HepG2 (cell line): ENCODE data around the gene DOCK3. TPM values are rescaled to one million over a fixed set of nuclear protein-coding genes. Genes with fewer than 3 reads are reported as not detected.
A peak's percentile ranks its signal among the peaks of the same experiment; 100 is the strongest.

Experiments
- ATAC-seq: fragments of 200-7000 bp; cut with Tn5 transposase; 3 replicates; pipeline ENCODE4 v1.9.1; 2020; ENCODE audit warnings: mild to moderate bottlenecking, moderate library complexity
- BruUV-seq: library from RNA; stranded (reverse); fragments of 400-500 nt; replicated peaks from 2 replicates; lab custom pipeline; 2021; lab: Mats Ljungman, UMichigan
- CTCF ChIA-PET: fragments of 300-600 bp; formaldehyde crosslinking; extraction: SDS; loops from one replicate; lab custom pipeline; 2021; ENCODE audit warnings: low total read pairs, inconsistent platforms, low intra/inter-chr PET ratio; lab: Yijun Ruan, JAX
- POLR2A ChIA-PET: fragments of 350-600 bp; sonication (Branson Sonifier 250); formaldehyde crosslinking; loops from one replicate; lab custom pipeline; 2020; ENCODE audit warnings: antibody characterized with exemption, inconsistent platforms; lab: Yijun Ruan, JAX
- DNase-seq: peaks from one replicate; pipeline ENCODE4 v3.0.0-alpha.2; 2015; ENCODE audit warnings: low spot score
- FAIRE-seq: peaks from 3 replicates; lab custom pipeline; 2011; peaks lifted over from hg19 to GRCh38; lab: Jason Lieb, UNC
- H2AFZ ChIP-seq: one replicate; pipeline ENCODE4 v1.6.1; 2011; ENCODE audit warnings: low read length, inconsistent platforms
- H3K27ac ChIP-seq: fragments of 300-600 bp; 3 replicates; pipeline ENCODE4 v1.8.0; 2011; ENCODE audit warnings: mixed run types, mild to moderate bottlenecking, mixed read lengths, low read length, inconsistent platforms; ENCODE audit not compliant: insufficient read depth; ENCODE audit errors: extremely low read length
- H3K27me3 ChIP-seq, 2 experiments: fragments of 200-600 bp in 1 of 2; 2 replicates in 1 of 2; 3 replicates in 1 of 2; pipeline versions ENCODE4 v1.6.0 to v1.8.0; 2011; ENCODE audit warnings: low read length in 2 of 2, mild to moderate bottlenecking in 2 of 2, moderate library complexity in 2 of 2, inconsistent platforms in 1 of 2; ENCODE audit not compliant: insufficient read depth in 2 of 2, control insufficient read depth in 1 of 2
- H3K36me3 ChIP-seq, 2 experiments: fragments of 200-600 bp in 1 of 2; replicated peaks in 1 of 2; 2 replicates in 1 of 2; 3 replicates in 1 of 2; pipeline versions ENCODE4 v1.5.1 to v1.8.0; 2011; ENCODE audit warnings: low read length in 2 of 2, inconsistent platforms in 1 of 2; ENCODE audit not compliant: insufficient read depth in 2 of 2, control insufficient read depth in 1 of 2
- H3K4me1 ChIP-seq: 2 replicates; pipeline ENCODE4 v1.5.1; 2012; ENCODE audit warnings: low read length, inconsistent platforms; ENCODE audit not compliant: insufficient read depth
- H3K4me2 ChIP-seq: 2 replicates; pipeline ENCODE4 v1.6.0; 2011; ENCODE audit warnings: low read depth, low read length, inconsistent platforms
- H3K4me3 ChIP-seq, 3 experiments: fragments of 200-600 bp in 1 of 3; sonication (generic), shearing (Covaris generic) in 1 of 3; replicated peaks in 1 of 3; 2 replicates each; pipeline ENCODE4 v1.5.1; 2011 to 2016; ENCODE audit warnings: low read length in 3 of 3, inconsistent platforms in 2 of 3, low read depth in 2 of 3, mild to moderate bottlenecking in 2 of 3, control low read depth in 1 of 3, mixed read lengths in 1 of 3; ENCODE audit not compliant: insufficient read depth in 1 of 3
- H3K79me2 ChIP-seq: one replicate; pipeline ENCODE4 v1.6.1; 2011; ENCODE audit warnings: low read length, inconsistent platforms; ENCODE audit not compliant: insufficient read depth
- H3K9ac ChIP-seq: 2 replicates; pipeline ENCODE4 v1.6.0; 2011; ENCODE audit warnings: mild to moderate bottlenecking, low read depth, low read length, inconsistent platforms; ENCODE audit not compliant: insufficient read depth
- H3K9me3 ChIP-seq: 2 replicates; pipeline ENCODE4 v1.5.1; 2012; ENCODE audit warnings: mild to moderate bottlenecking, low read length
- H4K20me1 ChIP-seq: 2 replicates; pipeline ENCODE4 v1.6.0; 2011; ENCODE audit warnings: inconsistent platforms, mild to moderate bottlenecking, low read length, moderate library complexity; ENCODE audit not compliant: insufficient read depth
- GLMP ChIP-seq: sonication (generic); formaldehyde crosslinking; IDR thresholded peaks from 2 replicates; pipeline ENCODE4 v1.9.0; 2021; ENCODE audit warnings: missing genetic modification reagents, mild to moderate bottlenecking, borderline replicate concordance
- MAFF ChIP-seq: IDR thresholded peaks from 2 replicates; pipeline ENCODE4 v1.6.1; 2011; ENCODE audit warnings: low read depth, low read length, improper control_type of control experiment
- POLR2A ChIP-seq, 2 experiments: IDR thresholded peaks; 2 replicates each; pipeline ENCODE4 v1.6.1; 2011; ENCODE audit warnings: low read depth in 2 of 2, low read length in 2 of 2, mild to moderate bottlenecking in 1 of 2, moderate library complexity in 1 of 2; ENCODE audit not compliant: insufficient read depth in 1 of 2
- POLR2AphosphoS5 ChIP-seq: IDR thresholded peaks from 2 replicates; pipeline ENCODE4 v1.6.1; 2012; ENCODE audit warnings: low read depth, low read length
- POLR2G ChIP-seq: fragments of 200-400 bp; formaldehyde crosslinking; IDR thresholded peaks from 2 replicates; pipeline ENCODE4 v1.6.1; 2018; ENCODE audit warnings: mild to moderate bottlenecking, low read depth, low read length, moderate library complexity
- RBM22 ChIP-seq: fragments of 200-400 bp; formaldehyde crosslinking; optimal IDR thresholded peaks from 2 replicates; pipeline ENCODE3; 2017; ENCODE audit warnings: mild to moderate bottlenecking, low read length, moderate library complexity
- SMC3 ChIP-seq: IDR thresholded peaks from 2 replicates; pipeline ENCODE4 v1.6.1; 2011; ENCODE audit warnings: low read length, improper control_type of control experiment
- TERF1 ChIP-seq: sonication (generic); formaldehyde crosslinking; IDR thresholded peaks from 2 replicates; pipeline ENCODE4 v1.8.0; 2022; ENCODE audit warnings: mild to moderate bottlenecking, missing genetic modification reagents, moderate library complexity
- ZNF124 ChIP-seq: sonication (generic); formaldehyde crosslinking; IDR thresholded peaks from 2 replicates; pipeline ENCODE4 v1.4.0; 2020; ENCODE audit warnings: missing genetic modification reagents
- ZNF431 ChIP-seq: sonication (generic); formaldehyde crosslinking; IDR thresholded peaks from 2 replicates; pipeline ENCODE4 v1.9.0; 2022; ENCODE audit warnings: missing genetic modification reagents, low read depth, mild to moderate bottlenecking, borderline replicate concordance
- ZNF572 ChIP-seq: sonication (generic); formaldehyde crosslinking; IDR thresholded peaks from 2 replicates; pipeline ENCODE4 v1.5.1; 2020; ENCODE audit warnings: mild to moderate bottlenecking, missing genetic modification reagents
- ZNF629 ChIP-seq: sonication (generic); formaldehyde crosslinking; conservative IDR thresholded peaks from 2 replicates; pipeline ENCODE4 v1.5.0; 2020; ENCODE audit warnings: missing genetic modification reagents
- WGBS: methylation state at CpG from one replicate; pipeline ENCODE4 v1.1.6; 2017; ENCODE audit warnings: low lambda C conversion rate; 5-methylcytosine and 5-hydroxymethylcytosine counted together
- in situ Hi-C: cut with HindIII; loops from 2 replicates; pipeline ENCODE4 v1.10.0; 2017; ENCODE audit warnings: low pct_unique_long_range_greater_than_20kb; ENCODE audit not compliant: extremely low pct_ligation_motif_present
- intact Hi-C: fragments of 100-400 bp; cut with micrococcal nuclease; formaldehyde crosslinking; loops from one replicate; pipeline ENCODE4 v1.10.0; 2022; ENCODE audit not compliant: unreplicated experiment
- polyA plus RNA-seq, 8 experiments: library from polyadenylated mRNA; depleted of rRNA in 3 of 8; stranded (reverse) in 7 of 8; unstranded in 1 of 8; fragments of >200 nt; fragmentation: Illumina TruSeq in 4 of 8; extraction: Trizol in 4 of 8; gene quantifications; 2 replicates each; pipeline versions ENCODE4 v1.2.1 to v1.2.3, GENCODE V29; 2011 to 2016; ENCODE audit warnings: low read depth in 4 of 8, missing spikeins in 1 of 8, mixed read lengths in 1 of 8; ENCODE audit not compliant: insufficient read depth in 1 of 8
- total RNA-seq, 5 experiments: library from RNA; depleted of rRNA; stranded (reverse); fragments of >200 nt; fragmentation: Illumina TruSeq; extraction: Trizol; gene quantifications; 2 replicates each; pipeline ENCODE4 v1.2.3, GENCODE V29; 2016; ENCODE audit warnings: low read depth in 1 of 5

DOCK3 gene
- total and polyA plus RNA-seq, 2 of the 13 experiments (the other 11 are each of a cell fraction or from before 2014, with no cell fraction given) = not detected

- POLR2A ChIA-PET = no interaction called here
- Histone ChIP-seq H3K27ac (no peak overlapping the region), H3K4me3 (no peak overlapping the region), H4K20me1 (peaks cover 20% of the 10 kb centered on the region), H3K4me1 (peaks cover 31% of the 10 kb centered on the region), H3K4me2 (no peak overlapping the region), H3K36me3 (peaks cover 23 to 70% of the 10 kb centered on the region in 2 experiments), H2AFZ (no peak overlapping the region), H3K9ac (no peak overlapping the region), H3K27me3 (no peaks in the 10 kb centered on the region), H3K79me2 (peaks cover 41% of the 10 kb centered on the region), H3K9me3 (no peaks in the 10 kb centered on the region)
- DNase-seq = no peak
- no peak for ATAC-seq
- BruUV-seq = no TSS peak
- in situ Hi-C loops = no loop called here
- no peak for FAIRE-seq
- intact Hi-C loops = no loop called here
- 100% methylated on average over 1 of the region's 1 CpG for WGBS
- CTCF ChIA-PET = no interaction called here
- TF ChIP-seq POLR2G (peak; percentile 67), GLMP (CRISPR knock-in tag) (no peak), MAFF (no peak), ZNF572 (CRISPR knock-in tag) (no peak), RBM22 (peak; percentile 1), POLR2A (IDR thresholded peaks at IDR 0.05; ENCODE audit: insufficient read depth in 1 of 2, low read depth in 2 of 2, low read length in 2 of 2) (peak in 1 of 2 experiments; percentile 9; a peak in 1 of 4 replicates), POLR2AphosphoS5 (peak; percentile 12; the same call in 1 of the 2 replicates), SMC3 (no peak)
These were observed 721.7 kb downstream of the DOCK3 start for GRCh38 chr3:51396401-51396800.

GRCh38 chr3:51397392-51397791 is 722.7 kb downstream of the DOCK3 start:
- FAIRE-seq = no peak
- no peak for ATAC-seq
- WGBS = 95% methylated on average over 5 of the region's 5 CpGs
- Histone ChIP-seq H3K4me3 (no peak overlapping the region), H3K27ac (no peak overlapping the region), H3K9ac (no peak overlapping the region), H3K9me3 (no peaks in the 10 kb centered on the region), H4K20me1 (peaks cover 20% of the 10 kb centered on the region), H3K27me3 (no peaks in the 10 kb centered on the region), H2AFZ (no peak overlapping the region), H3K79me2 (peaks cover 32% of the 10 kb centered on the region), H3K4me1 (peaks cover 26% of the 10 kb centered on the region), H3K36me3 (peaks cover 25 to 78% of the 10 kb centered on the region in 2 experiments), H3K4me2 (no peak overlapping the region)
- intact Hi-C loops = no loop called here
- BruUV-seq = no TSS peak
- no peak for DNase-seq
- POLR2A ChIA-PET = interaction anchor here (0.7 kb wide), 1 partner anchor 12 kb away, joined by 4 read pairs; the partner anchor contains the start of gene MANF
- in situ Hi-C loops = no loop called here
- CTCF ChIA-PET = no interaction called here
- TF ChIP-seq ZNF431 (CRISPR knock-in tag) (no peak), TERF1 (CRISPR knock-in tag) (no peak), ZNF629 (CRISPR knock-in tag) (no peak), ZNF124 (CRISPR knock-in tag) (no peak), RBM22 (peak; percentile 71), POLR2G (peak; percentile 36; the same call in 1 of the 2 replicates)
